ENCODE measurements around the gene SPRYD3.
"Not testable (repeated sequence)": the region's sequence is repeated elsewhere in the genome, so short reads cannot be mapped to it uniquely, and the experiment has no call there.

SPRYD3 gene

DNA sequence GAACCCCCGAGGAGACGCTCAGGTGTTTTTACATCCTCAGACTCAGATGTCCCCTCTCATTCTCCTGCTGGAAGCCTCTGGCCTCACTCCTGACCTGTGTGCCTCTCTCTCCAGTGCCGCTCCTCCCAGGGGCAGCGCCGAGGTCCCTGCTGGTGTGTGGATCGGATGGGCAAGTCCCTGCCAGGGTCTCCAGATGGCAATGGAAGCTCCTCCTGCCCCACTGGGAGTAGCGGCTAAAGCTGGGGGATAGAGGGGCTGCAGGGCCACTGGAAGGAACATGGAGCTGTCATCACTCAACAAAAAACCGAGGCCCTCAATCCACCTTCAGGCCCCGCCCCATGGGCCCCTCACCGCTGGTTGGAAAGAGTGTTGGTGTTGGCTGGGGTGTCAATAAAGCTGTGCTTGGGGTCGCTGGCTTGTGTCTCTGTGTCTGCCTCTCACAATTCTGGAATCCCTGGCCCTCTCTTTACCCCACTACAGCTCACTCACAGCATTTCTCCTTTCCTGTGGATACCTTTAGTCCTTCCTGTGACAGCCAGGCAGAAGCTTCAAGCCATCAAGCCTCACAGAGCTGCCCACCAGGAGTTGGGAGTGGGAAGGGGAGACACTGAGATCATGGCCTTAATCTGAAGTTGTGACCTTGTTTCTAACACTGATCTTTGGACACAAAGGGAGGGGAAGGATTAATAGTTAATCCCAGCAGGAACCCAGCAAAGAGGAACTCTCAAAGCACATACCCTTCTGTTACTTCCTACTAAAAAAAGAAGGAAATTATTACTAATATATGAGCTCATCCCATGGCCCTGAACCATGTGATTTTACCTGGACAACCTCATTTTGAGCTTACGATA lies 23.0 kb upstream of the SPRYD3 start:
- no peak for DNase-seq

DNA sequence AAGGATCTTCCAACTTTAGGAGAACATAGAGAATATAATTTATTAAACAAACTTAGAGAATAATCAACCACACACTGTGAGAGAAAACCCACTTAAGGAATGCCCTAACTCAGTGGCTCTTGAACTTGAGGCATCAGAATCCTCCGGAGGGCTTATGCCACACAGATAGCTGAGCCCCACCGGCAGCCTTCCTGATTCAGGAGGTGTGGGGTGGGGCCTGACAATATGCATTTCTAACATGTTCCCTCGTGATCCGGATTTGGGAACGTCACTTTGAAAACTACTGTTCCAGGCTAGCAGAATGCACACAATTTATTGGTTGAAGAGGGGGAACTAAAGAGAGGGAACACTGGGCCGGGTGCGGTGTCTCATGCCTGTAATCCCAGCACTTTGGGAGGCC lies 22.1 kb upstream of the SPRYD3 start:
- DNase-seq = no peak

DNA sequence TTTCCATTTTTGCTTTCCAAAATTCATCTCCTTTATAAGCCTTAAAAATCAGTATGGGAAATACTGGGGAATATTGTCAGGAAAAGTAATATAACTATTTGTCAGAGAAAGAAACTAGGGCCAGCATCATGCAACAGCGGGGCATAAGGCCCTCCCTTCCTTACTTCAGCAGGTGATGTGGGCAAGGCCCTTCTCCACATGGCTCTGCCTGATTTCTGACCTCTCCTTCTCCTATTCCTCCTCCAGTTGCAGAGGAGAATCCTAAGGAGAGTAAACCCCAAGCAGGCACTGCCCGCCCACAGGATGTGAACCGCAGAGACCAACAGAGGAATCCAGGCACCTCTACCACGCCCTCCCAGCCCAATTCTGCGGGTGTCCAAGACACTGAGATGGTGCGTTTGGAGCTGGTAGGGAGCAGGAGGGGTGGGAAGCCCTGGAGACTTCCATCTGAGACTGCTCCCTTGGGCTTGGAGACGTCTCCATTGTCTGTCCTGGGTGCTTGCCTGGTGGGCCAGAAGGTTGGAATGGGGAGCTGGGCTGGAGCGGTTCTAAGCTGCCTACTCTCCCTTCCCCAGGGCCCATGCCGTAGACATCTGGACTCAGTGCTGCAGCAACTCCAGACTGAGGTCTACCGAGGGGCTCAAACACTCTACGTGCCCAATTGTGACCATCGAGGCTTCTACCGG lies 21.4 kb upstream of the SPRYD3 start:
- no peak for DNase-seq

DNA sequence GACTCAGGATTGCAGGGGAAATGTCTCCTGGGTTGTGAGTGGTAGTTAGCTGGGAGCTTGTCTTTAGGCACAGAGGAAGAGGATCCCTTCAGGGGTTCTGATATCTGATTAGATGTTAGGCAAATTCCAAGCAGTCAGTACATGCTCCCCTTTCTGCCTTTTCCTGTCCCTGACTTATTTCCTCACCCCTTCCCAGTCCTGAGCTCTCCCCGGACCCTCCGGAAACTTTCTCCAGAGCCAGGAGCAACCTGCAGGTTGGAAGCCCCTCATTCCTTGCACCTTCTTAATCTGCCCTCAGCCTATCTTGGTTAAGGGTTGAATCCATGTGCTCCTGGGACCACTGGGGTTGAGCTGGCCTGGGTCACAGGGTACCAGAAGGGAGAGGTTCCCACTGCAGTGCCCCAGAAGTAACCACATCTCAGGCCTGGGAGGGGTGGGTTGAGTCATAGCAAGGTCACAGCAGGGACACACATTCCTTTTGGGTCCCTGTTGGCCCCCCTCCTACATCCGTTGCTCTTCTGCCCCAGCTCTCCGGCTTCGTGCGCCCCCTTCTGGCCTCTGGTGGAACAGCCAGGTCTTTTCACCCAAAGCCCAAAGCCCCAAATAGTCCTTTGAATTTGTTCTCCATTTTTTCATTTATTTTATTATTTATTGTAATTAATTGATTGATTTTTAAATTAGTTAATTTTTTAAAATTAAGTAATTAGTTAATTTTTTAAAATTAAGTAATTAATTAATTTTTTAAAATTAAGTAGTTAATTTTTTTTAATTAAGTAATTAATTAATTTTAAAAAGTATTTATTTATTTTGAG lies 20.1 kb upstream of the SPRYD3 start:
- DNase-seq = peak; percentile 91

DNA sequence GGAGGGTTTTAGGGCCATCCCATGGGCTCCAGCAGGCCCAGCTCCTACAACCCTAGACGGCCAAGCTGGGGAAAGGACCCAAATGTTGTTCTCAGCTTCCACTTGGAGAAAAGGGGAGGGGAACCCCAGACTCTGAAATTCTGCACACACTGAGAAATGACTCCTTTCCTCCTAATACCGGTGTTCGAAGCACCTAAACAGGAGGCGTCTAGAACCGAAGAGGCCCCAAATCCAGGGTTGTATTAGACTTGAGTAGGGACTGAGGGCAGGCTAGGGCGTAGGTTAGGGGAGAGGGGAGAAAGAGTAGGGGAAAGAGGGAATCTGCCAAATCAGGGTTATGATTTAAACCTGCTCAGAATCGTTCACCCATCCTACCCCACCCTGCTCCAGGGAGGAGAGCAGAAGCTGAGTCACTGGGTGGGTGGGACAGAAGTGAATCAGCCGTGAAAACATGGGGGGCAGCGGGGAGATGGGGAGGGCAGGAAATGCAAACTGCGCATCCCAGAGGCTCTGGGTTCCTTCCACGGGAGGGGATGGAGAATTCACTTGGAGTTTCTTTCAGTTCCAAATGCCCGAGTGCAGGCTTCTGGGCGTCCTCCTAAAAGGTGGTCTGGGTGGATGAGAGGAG lies 19.3 kb upstream of the SPRYD3 start:
- no peak for DNase-seq

DNA sequence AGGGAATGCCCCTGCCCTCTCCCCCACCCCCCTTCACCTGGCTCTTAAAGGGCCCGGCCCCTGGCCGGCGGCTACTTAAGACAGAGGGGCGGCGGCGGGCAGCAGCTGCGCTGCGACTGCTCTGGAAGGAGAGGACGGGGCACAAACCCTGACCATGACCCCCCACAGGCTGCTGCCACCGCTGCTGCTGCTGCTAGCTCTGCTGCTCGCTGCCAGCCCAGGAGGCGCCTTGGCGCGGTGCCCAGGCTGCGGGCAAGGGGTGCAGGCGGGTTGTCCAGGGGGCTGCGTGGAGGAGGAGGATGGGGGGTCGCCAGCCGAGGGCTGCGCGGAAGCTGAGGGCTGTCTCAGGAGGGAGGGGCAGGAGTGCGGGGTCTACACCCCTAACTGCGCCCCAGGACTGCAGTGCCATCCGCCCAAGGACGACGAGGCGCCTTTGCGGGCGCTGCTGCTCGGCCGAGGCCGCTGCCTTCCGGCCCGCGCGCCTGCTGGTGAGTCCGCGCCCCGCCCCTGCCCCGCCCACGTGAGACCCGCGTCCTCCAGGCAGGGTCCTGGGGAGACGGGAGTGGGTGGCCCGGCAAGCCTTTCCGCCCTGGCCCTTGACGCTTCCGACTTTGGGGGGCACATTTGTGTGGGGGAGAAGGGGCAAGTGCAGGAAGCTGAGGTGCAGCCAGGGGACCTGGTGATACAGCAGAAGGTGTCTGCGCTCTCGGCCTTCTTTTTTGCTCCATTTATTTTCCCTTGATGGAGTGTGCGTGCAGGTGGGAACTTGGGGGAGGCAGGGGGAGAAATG lies 18.6 kb upstream of the SPRYD3 start, which contains the start of gene IGFBP6:
Gene IGFBP6, plus strand, starts transcription at position 104 of the 790 bp plus-strand sequence. Its CDS starts 51 bp downstream, at position 155.
- DNase-seq = peak; percentile 45

DNA sequence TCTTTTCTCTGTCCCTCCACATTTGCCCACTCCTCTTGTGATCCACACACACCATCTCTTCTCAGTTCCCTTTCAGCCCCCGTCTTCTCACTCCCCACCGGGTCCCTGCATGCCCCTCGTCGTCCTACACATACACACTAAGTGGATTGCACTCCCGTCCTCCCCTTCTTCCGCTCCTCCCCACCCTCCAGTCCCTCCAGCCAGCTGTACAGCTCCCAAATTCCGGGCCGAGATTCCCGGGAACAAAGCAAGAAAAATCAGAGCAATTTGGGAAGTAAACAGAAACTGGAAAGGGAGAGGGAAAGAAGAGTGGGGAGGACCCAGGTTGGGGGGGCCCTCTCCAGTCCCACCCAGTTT lies 18.0 kb upstream of the SPRYD3 start:
- no peak for DNase-seq

DNA sequence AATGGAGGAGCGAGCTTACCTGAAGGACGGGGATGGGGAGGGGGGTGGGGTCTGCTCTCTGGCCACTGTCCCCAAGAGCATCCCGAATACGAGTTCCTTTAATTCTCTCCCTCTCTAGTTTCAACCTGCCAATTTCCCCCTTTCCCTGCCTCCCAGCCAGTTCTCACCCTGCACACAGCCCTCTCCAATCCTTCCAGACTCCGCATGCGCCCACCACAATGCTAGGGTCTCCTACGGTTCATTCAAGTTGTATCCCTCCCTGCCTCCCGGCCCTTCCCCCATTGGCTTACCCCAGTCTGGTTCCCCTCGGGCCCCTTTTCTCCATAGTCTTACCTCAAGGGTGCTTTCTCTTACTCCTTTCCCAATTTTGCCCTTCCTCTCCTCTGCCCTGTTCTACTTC lies 17.6 kb upstream of the SPRYD3 start:
- DNase-seq = no peak

DNA sequence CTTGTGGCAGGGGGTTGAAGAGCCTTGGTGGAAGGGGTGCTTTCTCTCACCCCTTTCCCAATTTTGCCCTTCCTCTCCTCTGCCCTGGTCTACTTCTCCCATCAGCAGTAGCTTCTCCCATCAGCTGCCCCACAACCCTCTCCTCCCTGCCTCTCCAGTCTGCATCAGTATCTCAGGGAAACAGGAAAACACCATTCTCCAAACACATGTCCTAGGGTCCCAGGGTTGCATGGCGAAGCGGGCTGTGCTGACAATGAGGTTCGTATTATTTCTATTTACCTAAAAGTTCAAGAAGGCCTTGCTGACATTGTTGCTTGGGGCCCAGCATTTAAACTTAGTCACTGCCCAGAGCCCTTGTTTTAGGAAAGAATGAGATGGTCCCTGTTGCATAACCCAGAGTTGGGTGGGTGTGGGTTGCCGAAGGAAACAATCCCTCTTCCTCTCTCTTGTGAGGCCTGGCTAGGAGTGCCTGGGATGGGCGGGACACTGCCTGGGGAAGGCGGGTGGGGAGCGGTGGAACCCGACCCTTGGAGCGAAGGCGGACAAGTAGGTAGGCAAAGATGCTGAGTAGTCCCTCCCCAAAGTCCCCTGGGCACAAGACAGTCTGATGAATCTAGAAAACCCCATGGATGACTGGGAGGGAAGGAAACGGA lies 17.0 kb upstream of the SPRYD3 start:
- DNase-seq = no peak

DNA sequence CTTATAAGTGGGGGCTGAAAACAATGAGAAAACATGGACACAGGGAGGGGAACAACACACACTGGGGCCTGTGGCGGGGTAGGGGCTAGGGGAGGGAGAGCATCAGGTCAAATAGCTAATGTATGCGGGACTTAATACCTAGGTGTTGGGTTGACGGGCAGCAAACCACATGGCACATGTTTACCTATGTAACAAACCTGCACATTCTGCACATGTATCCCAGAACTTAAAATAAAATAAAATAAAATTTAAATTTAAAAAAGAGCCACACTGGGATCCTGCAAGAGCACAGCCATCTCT lies 16.4 kb upstream of the SPRYD3 start:
- not testable (repeated sequence) for DNase-seq

DNA sequence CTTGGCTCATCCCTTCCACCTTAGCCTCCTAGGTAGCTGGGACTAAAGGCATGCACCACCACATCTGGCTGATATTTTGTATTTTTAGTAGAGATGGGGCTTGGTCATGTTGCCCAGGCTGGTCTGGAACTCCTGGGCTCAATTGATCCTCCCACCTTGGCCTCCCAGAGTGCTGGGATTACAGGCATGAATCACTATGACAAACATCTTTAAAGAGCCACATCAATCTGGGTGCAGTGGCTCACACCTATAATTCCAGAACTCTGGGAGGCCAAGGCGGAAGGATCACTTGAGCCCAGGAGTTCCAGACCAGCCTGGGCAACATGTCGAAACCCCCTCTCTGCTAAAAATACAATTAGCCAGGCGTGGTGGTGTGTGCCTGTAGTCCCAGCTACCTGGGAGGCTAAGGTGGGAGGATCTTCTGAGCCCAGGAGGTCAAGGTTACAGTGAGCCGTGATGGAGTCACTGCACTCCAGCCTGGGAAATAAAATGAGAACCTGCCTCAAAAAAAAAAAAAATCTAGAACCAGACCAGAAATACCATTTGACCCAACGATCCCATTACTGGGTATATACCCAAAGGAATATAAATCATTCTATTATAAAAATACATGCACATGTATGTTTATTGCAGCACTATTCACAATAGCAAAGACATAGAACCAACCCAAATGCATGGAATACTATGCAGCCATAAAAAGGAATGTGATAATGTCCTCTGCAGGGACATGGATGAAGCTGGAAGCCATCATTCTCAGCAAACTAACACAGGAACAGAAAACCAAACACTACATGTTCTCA lies 15.8 kb upstream of the SPRYD3 start:
- not testable (repeated sequence) for DNase-seq

DNA sequence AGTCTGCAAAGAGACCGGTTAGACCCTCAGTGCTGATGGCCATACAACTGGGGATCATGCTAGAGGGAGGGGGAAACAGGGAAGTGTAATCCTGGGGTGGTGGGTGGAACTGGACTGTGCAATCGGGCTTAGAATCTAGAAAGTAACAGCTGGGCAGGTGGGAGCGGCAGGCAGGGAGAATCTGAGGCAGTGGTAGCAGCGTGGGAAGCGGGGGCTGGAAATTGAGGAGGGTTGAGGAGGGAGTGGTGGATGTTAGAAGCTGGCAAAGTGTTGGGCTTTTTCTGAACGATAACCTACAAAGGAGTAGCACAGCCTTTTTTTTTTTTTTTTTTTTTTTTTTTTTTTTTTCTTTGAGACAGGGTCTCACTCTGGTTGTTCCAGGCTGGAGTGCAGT lies 15.2 kb upstream of the SPRYD3 start:
- no peak for DNase-seq

DNA sequence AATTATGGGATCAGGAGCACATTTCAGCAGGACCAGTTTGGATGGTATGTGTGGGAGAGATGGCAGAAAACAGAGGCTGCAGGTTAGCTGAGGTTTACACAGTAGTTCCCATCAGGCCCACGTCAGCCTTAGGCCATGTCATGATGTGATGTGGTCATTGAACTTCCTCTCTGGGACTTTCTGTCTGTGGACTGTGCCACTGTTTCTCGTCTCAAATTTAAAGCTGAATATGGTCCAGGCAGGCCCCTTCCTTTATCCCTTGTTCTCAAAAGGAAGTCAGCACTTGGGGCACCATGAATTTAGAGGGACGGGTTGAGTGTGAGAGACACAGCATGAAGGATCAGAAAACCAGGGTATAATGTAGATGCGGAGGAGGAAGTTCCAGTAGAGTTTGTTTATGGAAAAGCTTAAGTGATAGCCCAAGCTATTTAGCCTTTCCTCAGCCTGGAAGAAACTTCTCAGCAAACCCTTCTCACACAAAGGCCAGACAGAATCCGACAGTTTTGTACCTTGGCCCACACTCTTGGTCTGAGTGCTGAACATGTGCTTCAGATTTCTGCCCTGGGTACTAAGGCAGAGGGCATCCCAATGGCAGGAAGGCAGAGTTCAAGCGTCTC lies 14.7 kb upstream of the SPRYD3 start:
- no peak for DNase-seq

DNA sequence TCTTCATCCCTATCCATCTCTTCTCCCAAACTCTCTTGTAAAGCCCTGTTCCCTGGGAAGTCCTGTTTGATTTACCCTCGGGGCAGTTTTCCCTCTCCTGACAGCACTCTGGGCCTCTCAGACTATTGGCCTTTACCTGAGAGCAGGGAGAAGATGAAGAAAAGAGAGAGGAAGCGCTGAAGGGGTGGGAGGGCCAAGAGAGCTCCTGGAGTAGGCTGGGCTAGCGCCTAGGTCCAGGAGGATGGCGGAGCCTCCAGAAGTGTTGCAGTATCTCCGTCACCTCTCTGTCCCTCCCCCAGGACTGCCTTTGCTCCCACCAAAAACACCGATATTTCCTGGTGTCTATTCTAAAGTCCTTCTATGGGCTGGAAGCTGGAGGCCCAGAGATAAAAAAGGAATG lies 12.6 kb upstream of the SPRYD3 start:
- no peak for DNase-seq

DNA sequence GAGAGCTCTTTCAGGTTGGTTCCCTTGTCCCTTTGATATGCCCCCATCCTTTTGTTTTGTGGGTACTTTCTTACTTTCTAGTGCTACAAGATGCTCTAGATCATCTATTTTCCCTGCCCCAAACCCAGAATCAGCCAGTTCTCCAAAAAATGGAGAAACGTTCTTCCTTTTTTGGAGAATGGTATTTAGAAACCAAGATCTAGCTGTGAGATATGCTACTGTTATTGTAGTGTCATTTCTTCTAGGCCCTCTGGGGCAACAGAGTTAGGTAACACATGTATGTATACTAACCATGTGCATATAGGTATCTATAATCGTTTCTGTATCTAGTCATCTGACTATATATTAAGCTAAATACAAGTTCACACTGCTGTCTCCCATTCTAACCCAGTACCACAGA lies 11.4 kb upstream of the SPRYD3 start:
- no peak for DNase-seq

DNA sequence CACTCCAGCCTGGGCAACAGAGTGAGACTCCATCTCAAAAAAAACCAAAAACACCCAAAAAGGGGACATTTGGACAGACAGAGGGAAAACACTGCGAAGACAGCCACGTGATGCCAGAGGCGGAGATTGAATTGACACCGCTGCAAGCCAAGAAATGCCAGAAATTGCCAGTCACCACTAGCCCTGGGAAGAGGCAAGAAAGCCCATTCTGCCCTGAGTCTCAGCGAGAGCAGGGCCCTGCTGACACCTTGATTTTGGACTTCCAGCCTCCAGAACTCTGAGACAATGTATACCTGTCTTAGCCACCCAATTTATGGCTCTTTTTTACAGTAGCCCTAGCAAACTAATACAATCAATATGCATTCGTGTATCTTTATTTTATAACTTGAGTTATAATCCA lies 10.9 kb upstream of the SPRYD3 start:
- no peak for DNase-seq

DNA sequence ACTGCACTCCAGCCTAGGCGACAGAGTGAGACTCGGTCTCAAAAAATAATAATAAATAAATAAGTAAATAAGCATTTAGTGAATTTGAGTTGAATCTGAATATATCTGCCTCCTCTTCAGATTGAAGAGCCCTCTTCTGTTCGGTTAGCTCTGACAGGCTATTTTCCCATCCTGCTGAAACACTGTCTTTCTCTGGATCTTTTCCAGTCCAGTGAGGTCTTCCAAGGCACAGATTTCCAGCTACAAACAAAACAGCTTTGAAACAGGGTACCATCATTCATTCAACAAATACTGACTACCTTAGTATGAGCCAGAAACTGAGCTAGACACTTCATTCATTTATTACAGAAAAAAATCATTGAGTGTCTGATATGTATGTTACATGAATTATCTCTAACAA lies 7.2 kb upstream of the SPRYD3 start:
- no peak for DNase-seq

DNA sequence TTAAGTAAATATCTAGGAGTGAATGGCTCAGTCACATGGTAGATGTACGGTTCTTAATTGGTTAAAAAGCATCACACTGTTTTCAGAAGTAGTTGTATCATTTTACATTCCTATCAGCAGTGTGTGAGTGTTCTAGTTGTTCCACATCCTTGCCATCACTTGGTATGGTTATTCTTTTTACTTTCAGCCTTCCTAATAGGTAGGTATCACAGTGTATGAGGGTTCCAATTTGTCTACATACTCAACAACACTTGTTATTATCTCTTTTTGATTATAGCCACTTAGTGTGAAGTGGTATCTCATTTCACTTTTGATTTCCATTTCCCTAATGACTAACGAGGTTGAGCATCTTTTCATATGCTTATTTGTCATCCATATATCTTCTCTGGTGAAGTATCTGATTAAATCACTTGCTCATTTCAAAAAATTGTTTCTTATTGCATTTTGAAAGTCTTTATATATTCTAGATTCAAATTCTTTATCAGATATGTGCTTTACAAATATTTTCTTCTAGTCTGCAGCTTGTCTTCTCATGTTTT lies 3.5 kb upstream of the SPRYD3 start:
- no peak for DNase-seq

DNA sequence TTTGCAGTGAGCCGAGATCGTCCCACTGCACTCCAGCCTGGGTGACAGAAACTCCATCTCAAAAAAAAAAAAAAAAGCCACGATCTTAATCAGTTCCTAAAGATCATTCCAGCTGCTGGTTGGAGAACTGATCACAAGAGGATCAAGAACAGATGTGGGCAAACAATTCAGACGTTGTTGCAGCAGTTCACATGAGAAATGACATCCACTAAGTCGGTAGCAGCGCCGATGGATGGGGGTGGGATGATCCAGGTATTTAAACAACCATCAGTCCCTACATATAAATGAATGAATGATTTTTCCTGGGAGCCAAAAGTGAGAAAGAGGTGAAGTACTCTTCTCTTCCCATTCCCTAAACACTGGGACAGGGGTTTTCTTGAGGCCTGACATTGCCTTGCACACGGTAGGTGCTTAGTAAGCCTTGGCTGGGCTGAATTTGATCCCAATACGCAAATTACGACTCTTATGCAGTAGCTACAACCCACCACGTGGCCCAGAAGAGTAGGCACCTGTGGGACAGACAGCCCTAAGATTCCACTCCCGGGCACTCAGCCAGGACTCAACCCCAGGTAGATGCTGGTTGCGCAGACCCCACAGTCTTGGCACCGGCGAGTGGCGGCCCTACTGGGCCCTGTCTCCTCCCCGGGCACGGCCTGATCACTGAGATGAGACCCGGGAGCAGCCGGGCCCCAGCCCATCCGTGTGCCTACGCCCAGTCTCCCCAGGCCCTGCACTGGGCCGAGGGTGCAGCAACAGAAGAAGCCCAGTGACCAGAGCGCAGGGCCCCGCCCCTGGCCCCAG lies 565 bp downstream of the SPRYD3 start:
- peak; percentile 43 for DNase-seq

All from T-helper 9 cell (primary cell).